SHP77 treated with DMSO at 0.1 percent for 48 hours (cell line): ENCODE measurements around the gene MTUS2.

ENCODE experiments used
- DNase-seq: peaks from one replicate; lab custom pipeline; 2025; lab: John Stamatoyannopoulos, UW

The MTUS2 gene

GRCh38 chr13:29106651-29107050 is 286.5 kb downstream of the MTUS2 start:
- no peak for DNase-seq

- no peak for DNase-seq
Observed at GRCh38 chr13:29108068-29108786, 288.1 kb downstream of the MTUS2 start.

GRCh38 chr13:29109987-29110386 is 289.8 kb downstream of the MTUS2 start:
- no peak for DNase-seq

GRCh38 chr13:29111446-29111845 is 291.3 kb downstream of the MTUS2 start:
- no peak for DNase-seq

GRCh38 chr13:29115842-29116241 is 295.7 kb downstream of the MTUS2 start:
- DNase-seq = no peak

- no peak for DNase-seq
Observed at GRCh38 chr13:29117663-29118062, 297.5 kb downstream of the MTUS2 start.

GRCh38 chr13:29118471-29118870 is 298.3 kb downstream of the MTUS2 start:
- no peak for DNase-seq

- DNase-seq = no peak
Observed at GRCh38 chr13:29125191-29125933, 305.2 kb downstream of the MTUS2 start.

- no peak for DNase-seq
Observed at GRCh38 chr13:29125934-29126424, 305.8 kb downstream of the MTUS2 start.

GRCh38 chr13:29129616-29130015 is 309.5 kb downstream of the MTUS2 start:
- DNase-seq = no peak

- no peak for DNase-seq
Observed at GRCh38 chr13:29131159-29131558, 311.0 kb downstream of the MTUS2 start.

GRCh38 chr13:29131881-29132668 is 311.9 kb downstream of the MTUS2 start:
- no peak for DNase-seq

GRCh38 chr13:29136341-29136740 is 316.2 kb downstream of the MTUS2 start:
- DNase-seq = no peak

- DNase-seq = no peak
Observed at GRCh38 chr13:29137016-29137415, 316.9 kb downstream of the MTUS2 start.

GRCh38 chr13:29137995-29138394 is 317.9 kb downstream of the MTUS2 start:
- no peak for DNase-seq

- no peak for DNase-seq
Observed at GRCh38 chr13:29140277-29140676, 320.1 kb downstream of the MTUS2 start.

GRCh38 chr13:29143847-29144246 is 323.7 kb downstream of the MTUS2 start:
- no peak for DNase-seq

GRCh38 chr13:29154390-29154789 is 334.3 kb downstream of the MTUS2 start:
- DNase-seq = no peak

- no peak for DNase-seq
Observed at GRCh38 chr13:29156136-29156535, 336.0 kb downstream of the MTUS2 start.

GRCh38 chr13:29159871-29160270 is 339.7 kb downstream of the MTUS2 start:
- no peak for DNase-seq

GRCh38 chr13:29160862-29161261 is 340.7 kb downstream of the MTUS2 start:
- DNase-seq = no peak

GRCh38 chr13:29161676-29162075 is 341.5 kb downstream of the MTUS2 start:
- DNase-seq = no peak
